DND-41 (cell line): ENCODE results near the gene PNMA5.
A peak's percentile ranks its signal among the peaks of the same experiment; 100 is the strongest.

Experiments used
- ATAC-seq: fragments of 200-7000 bp; cut with Tn5 transposase; 3 replicates; pipeline ENCODE4 v1.9.1; 2021; ENCODE audit warnings: low read depth; ENCODE audit not compliant: insufficient read depth
- DNase-seq: peaks from one replicate; pipeline ENCODE4 v3.0.0-alpha.2; 2020
- H2AFZ ChIP-seq: 2 replicates; pipeline ENCODE4 v1.6.0; 2012; ENCODE audit warnings: low read depth, low read length
- H3K27ac ChIP-seq: 2 replicates; pipeline ENCODE4 v1.5.1; 2012; ENCODE audit warnings: low read length, inconsistent platforms
- H3K27me3 ChIP-seq: fragments of 200-600 bp; sonication (generic); 2 replicates; pipeline ENCODE4 v1.6.0; 2012; ENCODE audit warnings: low read length, mild to moderate bottlenecking, inconsistent platforms; ENCODE audit not compliant: insufficient read depth, poor library complexity
- H3K36me3 ChIP-seq: 2 replicates; pipeline ENCODE4 v1.5.1; 2012; ENCODE audit warnings: low read length, inconsistent platforms; ENCODE audit not compliant: insufficient read depth
- H3K4me1 ChIP-seq: 2 replicates; pipeline ENCODE4 v1.5.1; 2012; ENCODE audit warnings: mild to moderate bottlenecking, low read length; ENCODE audit not compliant: insufficient read depth
- H3K4me2 ChIP-seq: 2 replicates; pipeline ENCODE4 v1.6.0; 2012; ENCODE audit warnings: mild to moderate bottlenecking, moderate library complexity, low read length, inconsistent platforms; ENCODE audit not compliant: insufficient read depth
- H3K4me3 ChIP-seq, 2 experiments: fragments of 200-600 bp in 1 of 2; shearing (Covaris generic) in 1 of 2; 2 replicates each; pipeline ENCODE4 v1.5.1; 2012 to 2016; ENCODE audit warnings: inconsistent platforms in 2 of 2, low read length in 2 of 2, mild to moderate bottlenecking in 2 of 2, low read depth in 1 of 2, moderate library complexity in 1 of 2
- H3K79me2 ChIP-seq: 2 replicates; pipeline ENCODE4 v1.6.0; 2012; ENCODE audit warnings: low read length, inconsistent platforms; ENCODE audit not compliant: insufficient read depth
- H3K9ac ChIP-seq: 2 replicates; pipeline ENCODE4 v1.6.0; 2012; ENCODE audit warnings: low read depth, mild to moderate bottlenecking, inconsistent platforms, low read length, moderate library complexity
- H3K9me3 ChIP-seq: 2 replicates; pipeline ENCODE4 v1.5.1; 2012; ENCODE audit warnings: low read length, moderate library complexity, mild to moderate bottlenecking, inconsistent platforms; ENCODE audit not compliant: insufficient read depth, severe bottlenecking
- H4K20me1 ChIP-seq: 2 replicates; pipeline ENCODE4 v1.6.0; 2012; ENCODE audit warnings: low read length; ENCODE audit not compliant: insufficient read depth
- EZH2 ChIP-seq: IDR thresholded peaks from 3 replicates; pipeline ENCODE4 v1.6.1; 2012; ENCODE audit warnings: borderline replicate concordance, low read depth, mild to moderate bottlenecking, moderate library complexity, low read length, inconsistent platforms; ENCODE audit not compliant: severe bottlenecking
- TF ChIP-seq, protein P1 (sequence below): IDR thresholded peaks from 2 replicates; pipeline ENCODE4 v1.5.1; 2012; ENCODE audit warnings: borderline replicate concordance, low read length, moderate library complexity, mild to moderate bottlenecking; ENCODE audit not compliant: poor library complexity, severe bottlenecking; ENCODE audit errors: extremely low read depth

The PNMA5 gene

GRCh38 chrX:152997337-152997736, 3.4 kb upstream of the PNMA5 start:
- no peaks in the 10 kb centered on the region for H4K20me1 ChIP-seq

DNA sequence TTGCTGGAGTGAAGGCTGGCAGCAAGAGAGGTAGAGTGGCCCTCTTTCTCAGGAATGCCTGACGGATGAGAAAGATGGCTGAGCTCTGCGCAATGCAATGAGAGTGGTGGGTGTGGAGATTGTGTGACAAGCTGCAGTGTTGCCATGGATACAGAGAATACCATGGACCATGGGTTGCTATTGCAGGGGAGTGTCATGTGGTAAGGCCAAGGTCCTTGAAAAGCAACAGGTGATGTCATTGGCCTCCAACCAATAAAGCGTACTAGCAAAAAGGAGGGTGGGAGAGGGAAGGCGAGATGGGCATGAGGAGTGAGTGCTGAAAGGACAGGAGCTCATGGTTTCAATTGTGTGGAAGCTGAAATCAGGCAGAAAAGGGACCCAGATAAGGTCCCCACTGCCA, 1.8 kb downstream of the PNMA5 start:
- Histone ChIP-seq H3K27me3 (no peaks in the 10 kb centered on the region), H3K4me1 (no peaks in the 10 kb centered on the region), H3K4me2 (no peak overlapping the region), H3K27ac (no peak overlapping the region), H2AFZ (no peak overlapping the region), H3K9me3 (no peaks in the 10 kb centered on the region), H4K20me1 (no peaks in the 10 kb centered on the region), H3K36me3 (no peaks in the 10 kb centered on the region), H3K4me3 (no peak overlapping the region), H3K9ac (no peak overlapping the region), H3K79me2 (no peaks in the 10 kb centered on the region)
- TF ChIP-seq, protein P1, sequence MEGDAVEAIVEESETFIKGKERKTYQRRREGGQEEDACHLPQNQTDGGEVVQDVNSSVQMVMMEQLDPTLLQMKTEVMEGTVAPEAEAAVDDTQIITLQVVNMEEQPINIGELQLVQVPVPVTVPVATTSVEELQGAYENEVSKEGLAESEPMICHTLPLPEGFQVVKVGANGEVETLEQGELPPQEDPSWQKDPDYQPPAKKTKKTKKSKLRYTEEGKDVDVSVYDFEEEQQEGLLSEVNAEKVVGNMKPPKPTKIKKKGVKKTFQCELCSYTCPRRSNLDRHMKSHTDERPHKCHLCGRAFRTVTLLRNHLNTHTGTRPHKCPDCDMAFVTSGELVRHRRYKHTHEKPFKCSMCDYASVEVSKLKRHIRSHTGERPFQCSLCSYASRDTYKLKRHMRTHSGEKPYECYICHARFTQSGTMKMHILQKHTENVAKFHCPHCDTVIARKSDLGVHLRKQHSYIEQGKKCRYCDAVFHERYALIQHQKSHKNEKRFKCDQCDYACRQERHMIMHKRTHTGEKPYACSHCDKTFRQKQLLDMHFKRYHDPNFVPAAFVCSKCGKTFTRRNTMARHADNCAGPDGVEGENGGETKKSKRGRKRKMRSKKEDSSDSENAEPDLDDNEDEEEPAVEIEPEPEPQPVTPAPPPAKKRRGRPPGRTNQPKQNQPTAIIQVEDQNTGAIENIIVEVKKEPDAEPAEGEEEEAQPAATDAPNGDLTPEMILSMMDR: no peak
- TF ChIP-seq EZH2: no peak
- no peak for DNase-seq
- ATAC-seq: no peak

More at GRCh38 chrX:152997337-152997736, 3.4 kb upstream of the PNMA5 start:
- H3K4me3 ChIP-seq: no peak overlapping the region
- no peaks in the 10 kb centered on the region for H3K27me3 ChIP-seq
- TF ChIP-seq, protein P1: no peak
- TF ChIP-seq EZH2: no peak
- no peak overlapping the region for H3K4me2 ChIP-seq
- ATAC-seq (peak; percentile 42; the same call in 1 of the 3 replicates), DNase-seq (no peak)
- no peaks in the 10 kb centered on the region for H3K4me1 ChIP-seq
- H3K79me2 ChIP-seq: no peaks in the 10 kb centered on the region
- no peaks in the 10 kb centered on the region for H3K9me3 ChIP-seq
- H3K9ac ChIP-seq: no peak overlapping the region
- no peak overlapping the region for H3K27ac ChIP-seq
- H3K36me3 ChIP-seq: no peaks in the 10 kb centered on the region
- H2AFZ ChIP-seq: no peak overlapping the region

DNA sequence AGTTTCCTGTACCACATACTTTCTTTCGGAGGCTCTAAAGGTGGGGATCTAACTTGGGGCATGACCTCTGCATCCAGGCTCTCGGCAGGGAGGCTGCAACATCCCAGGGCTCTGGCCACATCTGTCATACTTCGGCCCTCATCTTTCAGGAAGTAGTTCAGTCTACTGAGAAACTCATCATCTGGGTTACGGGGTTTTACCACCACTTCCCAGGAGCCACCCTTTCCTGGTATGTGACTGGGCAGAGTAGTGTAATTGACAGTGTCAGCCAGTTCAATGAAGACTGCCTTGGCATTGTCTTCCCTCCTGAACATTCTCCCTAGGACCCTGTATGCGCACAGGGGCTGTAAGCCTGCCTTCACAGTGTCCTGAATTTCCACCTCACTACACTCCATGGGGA, 2.8 kb downstream of the PNMA5 start:
- Histone ChIP-seq H3K27ac (no peak overlapping the region), H3K27me3 (no peaks in the 10 kb centered on the region), H3K9me3 (no peaks in the 10 kb centered on the region), H3K36me3 (no peaks in the 10 kb centered on the region), H3K4me3 (no peak overlapping the region), H3K9ac (no peak overlapping the region), H3K4me1 (no peaks in the 10 kb centered on the region), H3K4me2 (no peak overlapping the region), H2AFZ (no peak overlapping the region), H3K79me2 (no peaks in the 10 kb centered on the region), H4K20me1 (no peaks in the 10 kb centered on the region)
- DNase-seq (no peak), ATAC-seq (no peak)
- no peak for TF ChIP-seq EZH2
- TF ChIP-seq, protein P1: no peak

GRCh38 chrX:152989292-152989658, 4.6 kb downstream of the PNMA5 start:
- H4K20me1 ChIP-seq: no peaks in the 10 kb centered on the region
- no peak overlapping the region for H2AFZ ChIP-seq
- no peak for TF ChIP-seq EZH2
- TF ChIP-seq, protein P1: no peak
- no peaks in the 10 kb centered on the region for H3K9me3 ChIP-seq
- H3K36me3 ChIP-seq: no peaks in the 10 kb centered on the region
- H3K4me3 ChIP-seq: no peak overlapping the region
- ATAC-seq (no peak), DNase-seq (no peak)
- no peak overlapping the region for H3K4me2 ChIP-seq
- H3K9ac ChIP-seq: no peak overlapping the region
- no peaks in the 10 kb centered on the region for H3K27me3 ChIP-seq
- no peaks in the 10 kb centered on the region for H3K79me2 ChIP-seq
- H3K4me1 ChIP-seq: no peaks in the 10 kb centered on the region
- no peak overlapping the region for H3K27ac ChIP-seq
